ENCODE data around the gene TMEM132A.

DNA sequence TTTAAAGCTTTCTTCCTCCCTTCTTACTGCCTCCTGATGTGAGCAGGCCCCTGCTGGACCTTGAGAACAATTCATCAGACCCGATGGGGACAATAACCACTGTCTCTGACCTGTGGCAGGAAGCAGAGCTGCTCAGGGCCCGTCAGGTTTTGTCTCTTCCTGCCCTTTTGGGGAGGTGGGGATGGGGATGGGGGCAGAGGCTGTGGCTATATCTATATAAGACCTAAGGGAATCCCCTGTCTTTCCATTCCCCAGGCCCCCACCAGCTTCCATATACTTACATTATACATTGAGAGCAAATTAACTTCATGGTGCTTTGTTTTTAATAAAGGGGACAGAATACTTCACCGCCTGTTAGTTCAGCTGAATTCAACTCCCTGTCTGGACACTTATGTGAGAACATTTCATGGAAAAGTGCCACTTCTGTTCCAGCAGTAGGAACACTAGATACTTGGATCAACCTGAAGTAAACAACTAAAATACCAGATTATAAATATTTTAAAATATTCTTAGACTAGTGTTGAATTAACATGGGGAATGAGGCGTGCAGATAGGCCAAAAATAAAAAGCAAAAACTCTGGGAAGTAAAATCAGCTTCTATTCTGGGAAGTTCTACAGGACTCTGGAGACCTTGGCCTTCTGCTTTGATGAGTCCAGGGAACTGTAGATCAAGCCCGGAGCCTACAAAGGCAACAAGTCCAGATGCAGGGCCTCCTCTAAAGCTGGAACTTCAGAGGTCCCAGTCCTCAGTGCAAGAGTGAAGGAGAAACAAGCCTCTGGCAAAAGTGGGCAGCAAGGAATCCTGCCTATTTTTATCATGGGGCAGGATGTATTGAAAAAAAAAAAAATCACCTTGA is 45.8 kb upstream of the TMEM132A start:
- TF ChIP-seq, protein P1, sequence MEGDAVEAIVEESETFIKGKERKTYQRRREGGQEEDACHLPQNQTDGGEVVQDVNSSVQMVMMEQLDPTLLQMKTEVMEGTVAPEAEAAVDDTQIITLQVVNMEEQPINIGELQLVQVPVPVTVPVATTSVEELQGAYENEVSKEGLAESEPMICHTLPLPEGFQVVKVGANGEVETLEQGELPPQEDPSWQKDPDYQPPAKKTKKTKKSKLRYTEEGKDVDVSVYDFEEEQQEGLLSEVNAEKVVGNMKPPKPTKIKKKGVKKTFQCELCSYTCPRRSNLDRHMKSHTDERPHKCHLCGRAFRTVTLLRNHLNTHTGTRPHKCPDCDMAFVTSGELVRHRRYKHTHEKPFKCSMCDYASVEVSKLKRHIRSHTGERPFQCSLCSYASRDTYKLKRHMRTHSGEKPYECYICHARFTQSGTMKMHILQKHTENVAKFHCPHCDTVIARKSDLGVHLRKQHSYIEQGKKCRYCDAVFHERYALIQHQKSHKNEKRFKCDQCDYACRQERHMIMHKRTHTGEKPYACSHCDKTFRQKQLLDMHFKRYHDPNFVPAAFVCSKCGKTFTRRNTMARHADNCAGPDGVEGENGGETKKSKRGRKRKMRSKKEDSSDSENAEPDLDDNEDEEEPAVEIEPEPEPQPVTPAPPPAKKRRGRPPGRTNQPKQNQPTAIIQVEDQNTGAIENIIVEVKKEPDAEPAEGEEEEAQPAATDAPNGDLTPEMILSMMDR (IDR thresholded peaks at IDR 0.05; ENCODE audit: low read depth, low read length), result no peak
- TF ChIP-seq POLR2A (IDR thresholded peaks at IDR 0.05; ENCODE audit: extremely low read depth, insufficient read length) (no peak), MYC (IDR thresholded peaks at IDR 0.05; ENCODE audit: low read depth, low read length) (no peak)
- TF ChIP-seq, protein P2, sequence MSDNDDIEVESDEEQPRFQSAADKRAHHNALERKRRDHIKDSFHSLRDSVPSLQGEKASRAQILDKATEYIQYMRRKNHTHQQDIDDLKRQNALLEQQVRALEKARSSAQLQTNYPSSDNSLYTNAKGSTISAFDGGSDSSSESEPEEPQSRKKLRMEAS (IDR thresholded peaks at IDR 0.05; ENCODE audit: low read depth, low read length), result no peak

All from NB4 (cell line).